Spleen (tissue), 7 donors: ENCODE results near the gene SMG5.

Experiments
- POLR2A ChIP-seq, 3 donors: fragments of 450-650 bp; IDR thresholded peaks; one replicate each; pipeline ENCODE4 v1.5.1; 2017; ENCODE audit warnings: antibody characterized with exemption in 3 of 3, mild to moderate bottlenecking in 1 of 3
- POLR2AphosphoS5 ChIP-seq, 3 donors: sonication (generic); formaldehyde crosslinking; IDR thresholded peaks; one replicate each; pipeline ENCODE4 v1.5.1; 2017; ENCODE audit warnings: antibody characterized with exemption in 3 of 3
- TF ChIP-seq, protein P1 (sequence below), 11 experiments: fragments of 200-600 bp in 7 of 11; fragments of 450-650 bp in 4 of 11; sonication (generic) in 4 of 11; IDR thresholded peaks in 8 of 11; conservative IDR thresholded peaks in 3 of 11; 1 replicate in 7 of 11; 2 replicates in 4 of 11; pipeline versions ENCODE4 v1.4.0 to v1.8.0; 2016 to 2021; ENCODE audit warnings: antibody characterized with exemption in 11 of 11, inconsistent platforms in 4 of 11, mild to moderate bottlenecking in 1 of 11
- donor health status: DM: no; HTN: no; CAD: no; lungs with moderate emphysema.
- donor health status: DM: no; HTN: no; CAD: no.
- donor health status: DM: no; HTN: no; CAD: no.

DNA sequence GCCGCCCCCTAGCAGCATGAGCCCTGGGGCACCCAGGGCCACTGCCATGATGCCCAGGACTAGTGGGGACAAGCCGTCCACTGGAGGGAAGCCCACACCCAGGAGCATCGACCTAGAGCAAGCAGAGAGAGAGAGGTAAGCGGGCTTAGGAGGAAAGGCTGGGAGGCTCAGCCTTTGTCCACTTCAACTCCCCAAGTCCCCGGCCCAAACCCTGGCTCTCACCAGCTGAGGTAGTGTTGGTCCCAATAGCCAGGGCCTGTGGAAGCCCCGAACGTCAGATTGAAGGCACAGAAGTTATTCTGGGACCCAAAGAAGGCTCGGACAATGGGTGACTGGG is 10.4 kb upstream of the SMG5 start:
- TF ChIP-seq, protein P1, sequence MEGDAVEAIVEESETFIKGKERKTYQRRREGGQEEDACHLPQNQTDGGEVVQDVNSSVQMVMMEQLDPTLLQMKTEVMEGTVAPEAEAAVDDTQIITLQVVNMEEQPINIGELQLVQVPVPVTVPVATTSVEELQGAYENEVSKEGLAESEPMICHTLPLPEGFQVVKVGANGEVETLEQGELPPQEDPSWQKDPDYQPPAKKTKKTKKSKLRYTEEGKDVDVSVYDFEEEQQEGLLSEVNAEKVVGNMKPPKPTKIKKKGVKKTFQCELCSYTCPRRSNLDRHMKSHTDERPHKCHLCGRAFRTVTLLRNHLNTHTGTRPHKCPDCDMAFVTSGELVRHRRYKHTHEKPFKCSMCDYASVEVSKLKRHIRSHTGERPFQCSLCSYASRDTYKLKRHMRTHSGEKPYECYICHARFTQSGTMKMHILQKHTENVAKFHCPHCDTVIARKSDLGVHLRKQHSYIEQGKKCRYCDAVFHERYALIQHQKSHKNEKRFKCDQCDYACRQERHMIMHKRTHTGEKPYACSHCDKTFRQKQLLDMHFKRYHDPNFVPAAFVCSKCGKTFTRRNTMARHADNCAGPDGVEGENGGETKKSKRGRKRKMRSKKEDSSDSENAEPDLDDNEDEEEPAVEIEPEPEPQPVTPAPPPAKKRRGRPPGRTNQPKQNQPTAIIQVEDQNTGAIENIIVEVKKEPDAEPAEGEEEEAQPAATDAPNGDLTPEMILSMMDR (IDR thresholded peaks at IDR 0.05 in 8 of 11, conservative IDR thresholded peaks at IDR 0.05 in 3 of 11): no peak
- no peak for TF ChIP-seq POLR2A (IDR thresholded peaks at IDR 0.05)
- no peak for TF ChIP-seq POLR2AphosphoS5 (IDR thresholded peaks at IDR 0.05)
